K562 (cell line): ENCODE measurements around the gene ATP6V0C. TPM values are rescaled to one million over a fixed set of nuclear protein-coding genes. Genes with fewer than 3 reads are reported as not detected.

Experiments used
- CCNT2 ChIP-seq: IDR thresholded peaks from 2 replicates; pipeline ENCODE4 v1.6.1; 2011; ENCODE audit warnings: borderline replicate concordance, low read depth, mild to moderate bottlenecking, moderate library complexity, mixed read lengths, low read length; ENCODE audit not compliant: insufficient read length; ENCODE audit errors: extremely low read depth
- ETV5 ChIP-seq: sonication (generic); formaldehyde crosslinking; IDR thresholded peaks from 2 replicates; pipeline ENCODE4 v1.4.0; 2020; ENCODE audit warnings: low read depth, mild to moderate bottlenecking, missing genetic modification reagents
- GTF2B ChIP-seq: IDR thresholded peaks from 2 replicates; pipeline ENCODE4 v1.6.1; 2011; ENCODE audit not compliant: insufficient read length; ENCODE audit errors: extremely low read depth
- HCFC1 ChIP-seq: IDR thresholded peaks from 2 replicates; pipeline ENCODE4 v1.6.1; 2012; ENCODE audit warnings: low read depth, low read length, improper control_type of control experiment
- HDAC2 ChIP-seq: fragments of 450-650 bp; IDR thresholded peaks from 2 replicates; pipeline ENCODE4 v1.6.1; 2016; ENCODE audit warnings: mild to moderate bottlenecking
- HMG20B ChIP-seq: fragments of 250-450 bp; sonication (Bioruptor Pico); IDR thresholded peaks from 2 replicates; pipeline ENCODE4 v1.5.0; 2021; ENCODE audit warnings: mild to moderate bottlenecking
- IRF9 ChIP-seq: fragments of 450-650 bp; IDR thresholded peaks from 2 replicates; pipeline ENCODE4 v1.6.1; 2016; ENCODE audit warnings: missing biosample characterization, missing genetic modification characterization
- KLF13 ChIP-seq: fragments of 450-650 bp; IDR thresholded peaks from 2 replicates; pipeline ENCODE4 v1.6.1; 2016; ENCODE audit warnings: missing genetic modification characterization, low read depth, mild to moderate bottlenecking, missing compliant biosample characterization, moderate library complexity, borderline replicate concordance
- MEIS2 ChIP-seq: fragments of 450-650 bp; IDR thresholded peaks from 2 replicates; pipeline ENCODE4 v1.6.1; 2014; ENCODE audit warnings: mild to moderate bottlenecking; ENCODE audit not compliant: partially characterized antibody
- NCOA2 ChIP-seq, 2 experiments: fragments of 450-650 bp; IDR thresholded peaks; 2 replicates each; pipeline ENCODE4 v1.6.1; 2018; ENCODE audit warnings: mild to moderate bottlenecking in 2 of 2, moderate library complexity in 1 of 2; ENCODE audit not compliant: partially characterized antibody in 2 of 2
- RBM17 ChIP-seq: fragments of 200-400 bp; formaldehyde crosslinking; IDR thresholded peaks from 2 replicates; pipeline ENCODE4 v1.6.1; 2017; ENCODE audit warnings: low read depth, mild to moderate bottlenecking, low read length, borderline replicate concordance
- RBM25 ChIP-seq: fragments of 200-400 bp; formaldehyde crosslinking; IDR thresholded peaks from 2 replicates; pipeline ENCODE4 v1.6.1; 2018; ENCODE audit warnings: low read length, low read depth, moderate library complexity; ENCODE audit not compliant: severe bottlenecking
- RFX5 ChIP-seq: IDR thresholded peaks from 2 replicates; pipeline ENCODE4 v1.6.1; 2011; ENCODE audit warnings: low read depth, mild to moderate bottlenecking, improper control_type of control experiment, low read length
- SRSF7 ChIP-seq: fragments of 200-400 bp; formaldehyde crosslinking; optimal IDR thresholded peaks from 2 replicates; pipeline ENCODE3; 2017; ENCODE audit warnings: mild to moderate bottlenecking, low read depth, low read length
- TCF15 ChIP-seq: fragments of 250-450 bp; sonication (Bioruptor Pico); IDR thresholded peaks from 2 replicates; pipeline ENCODE4 v1.8.0; 2022; ENCODE audit warnings: moderate library complexity, mild to moderate bottlenecking, inconsistent platforms
- TCF3 ChIP-seq: sonication (generic); formaldehyde crosslinking; IDR thresholded peaks from 2 replicates; pipeline ENCODE4 v1.4.0; 2020; ENCODE audit warnings: mild to moderate bottlenecking, missing genetic modification reagents
- TFAM ChIP-seq: fragments of 250-450 bp; sonication (Bioruptor Pico); conservative IDR thresholded peaks from 2 replicates; pipeline ENCODE4 v1.5.0; 2021; ENCODE audit warnings: mild to moderate bottlenecking, moderate library complexity
- TGIF2 ChIP-seq: sonication (generic); formaldehyde crosslinking; IDR thresholded peaks from 2 replicates; pipeline ENCODE4 v1.8.1; 2022; ENCODE audit warnings: mild to moderate bottlenecking, missing genetic modification reagents, moderate library complexity
- ZBTB9 ChIP-seq: fragments of 450-650 bp; formaldehyde crosslinking; IDR thresholded peaks from 2 replicates; pipeline ENCODE4 v1.4.0; 2020; ENCODE audit warnings: mild to moderate bottlenecking, moderate library complexity
- ZNF609 ChIP-seq: sonication (generic); formaldehyde crosslinking; IDR thresholded peaks from 2 replicates; pipeline ENCODE4 v1.8.1; 2023; ENCODE audit warnings: missing genetic modification reagents, mild to moderate bottlenecking, borderline replicate concordance
- polyA plus RNA-seq, 8 experiments: library from polyadenylated mRNA; depleted of rRNA in 4 of 8; stranded (reverse) in 5 of 8; unstranded in 3 of 8; fragments of >200 nt; fragmentation: Nextera tagmentation in 2 of 8; fragmentation: Illumina TruSeq in 1 of 8; extraction: Ambion mirVana in 2 of 8; extraction: Trizol in 1 of 8; gene quantifications; 2 replicates each; pipeline versions ENCODE4 v1.2.1 to v1.2.3, GENCODE V29; 2011 to 2014; ENCODE audit warnings: inconsistent platforms in 1 of 8, missing spikeins in 1 of 8
- total RNA-seq, 7 experiments: library from RNA; depleted of rRNA in 6 of 7; stranded (reverse); fragments of >200 nt in 6 of 7; fragmentation: Illumina TruSeq in 2 of 7; extraction: Trizol in 2 of 7; gene quantifications; 2 replicates each; pipeline versions ENCODE4 v1.2.1 to v1.2.3, GENCODE V29; 2011 to 2021; ENCODE audit warnings: low replicate concordance in 1 of 7

The ATP6V0C gene
- total and polyA plus RNA-seq, 9 of the 15 experiments (the other 6 are each of a cell fraction or from before 2014, with no cell fraction given) = 2.9 to 228 (median 22.7) TPM

GRCh38 chr16:2474877-2475412 lies 38.8 kb upstream of the ATP6V0C start, which contains the start of gene TBC1D24 (continued):
- TF ChIP-seq IRF9 (no peak), NCOA2 (IDR thresholded peaks at IDR 0.05; ENCODE audit: partially characterized antibody in 2 of 2) (no peak), MEIS2 (peak; percentile 74), TCF3 (CRISPR knock-in tag) (no peak), HMG20B (CRISPR knock-in tag) (no peak), ZBTB9 (CRISPR knock-in tag) (peak; percentile 62), HDAC2 (no peak), RFX5 (no peak), ZNF609 (CRISPR knock-in tag) (no peak), TGIF2 (CRISPR knock-in tag) (no peak), RBM17 (no peak), ETV5 (CRISPR knock-in tag) (no peak), KLF13 (tag) (no peak), TFAM (CRISPR knock-in tag) (no peak), TCF15 (CRISPR knock-in tag) (no peak), RBM25 (no peak), HCFC1 (no peak), CCNT2 (peak; percentile 3), SRSF7 (no peak), GTF2B (no peak)
